PFSK-1 (cell line): ENCODE measurements around the gene KIF5A.

ENCODE experiments used
- POLR2AphosphoS5 ChIP-seq: IDR thresholded peaks from 2 replicates; pipeline ENCODE4 v1.6.1; 2012; ENCODE audit warnings: low read depth, mild to moderate bottlenecking, control low read depth, low read length, moderate library complexity
- TF ChIP-seq, protein P1 (sequence below), 2 experiments: IDR thresholded peaks; 2 replicates each; pipeline versions ENCODE4 v1.6.1 to v1.8.0; 2011 to 2012; ENCODE audit warnings: low read depth in 2 of 2, low read length in 2 of 2, control low read depth in 1 of 2, inconsistent platforms in 1 of 2, mild to moderate bottlenecking in 1 of 2, moderate library complexity in 1 of 2; ENCODE audit not compliant: insufficient read depth in 1 of 2

DNA sequence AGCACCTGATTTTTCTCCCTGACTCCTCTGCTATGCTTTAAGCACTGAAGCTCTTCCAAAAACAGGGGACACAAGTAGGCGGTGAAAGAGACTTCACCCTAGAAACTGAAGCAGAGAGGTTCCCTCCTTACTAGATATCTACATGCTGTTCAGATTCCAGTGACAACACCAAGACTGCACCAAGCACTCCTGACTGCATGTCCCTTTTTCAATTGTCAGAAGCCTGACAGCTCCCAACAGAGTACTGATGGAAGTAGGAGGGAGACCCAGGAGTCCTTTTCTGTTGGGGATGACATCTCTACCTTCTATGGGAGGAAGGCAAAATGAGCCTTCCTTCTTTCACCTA lies 13.3 kb upstream of the KIF5A start:
- TF ChIP-seq, protein P1, sequence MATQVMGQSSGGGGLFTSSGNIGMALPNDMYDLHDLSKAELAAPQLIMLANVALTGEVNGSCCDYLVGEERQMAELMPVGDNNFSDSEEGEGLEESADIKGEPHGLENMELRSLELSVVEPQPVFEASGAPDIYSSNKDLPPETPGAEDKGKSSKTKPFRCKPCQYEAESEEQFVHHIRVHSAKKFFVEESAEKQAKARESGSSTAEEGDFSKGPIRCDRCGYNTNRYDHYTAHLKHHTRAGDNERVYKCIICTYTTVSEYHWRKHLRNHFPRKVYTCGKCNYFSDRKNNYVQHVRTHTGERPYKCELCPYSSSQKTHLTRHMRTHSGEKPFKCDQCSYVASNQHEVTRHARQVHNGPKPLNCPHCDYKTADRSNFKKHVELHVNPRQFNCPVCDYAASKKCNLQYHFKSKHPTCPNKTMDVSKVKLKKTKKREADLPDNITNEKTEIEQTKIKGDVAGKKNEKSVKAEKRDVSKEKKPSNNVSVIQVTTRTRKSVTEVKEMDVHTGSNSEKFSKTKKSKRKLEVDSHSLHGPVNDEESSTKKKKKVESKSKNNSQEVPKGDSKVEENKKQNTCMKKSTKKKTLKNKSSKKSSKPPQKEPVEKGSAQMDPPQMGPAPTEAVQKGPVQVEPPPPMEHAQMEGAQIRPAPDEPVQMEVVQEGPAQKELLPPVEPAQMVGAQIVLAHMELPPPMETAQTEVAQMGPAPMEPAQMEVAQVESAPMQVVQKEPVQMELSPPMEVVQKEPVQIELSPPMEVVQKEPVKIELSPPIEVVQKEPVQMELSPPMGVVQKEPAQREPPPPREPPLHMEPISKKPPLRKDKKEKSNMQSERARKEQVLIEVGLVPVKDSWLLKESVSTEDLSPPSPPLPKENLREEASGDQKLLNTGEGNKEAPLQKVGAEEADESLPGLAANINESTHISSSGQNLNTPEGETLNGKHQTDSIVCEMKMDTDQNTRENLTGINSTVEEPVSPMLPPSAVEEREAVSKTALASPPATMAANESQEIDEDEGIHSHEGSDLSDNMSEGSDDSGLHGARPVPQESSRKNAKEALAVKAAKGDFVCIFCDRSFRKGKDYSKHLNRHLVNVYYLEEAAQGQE (IDR thresholded peaks at IDR 0.05; ENCODE audit: insufficient read depth in 1 of 2, low read depth in 2 of 2, low read length in 2 of 2) = no peak
- TF ChIP-seq POLR2AphosphoS5 = no peak
